HEK293 (cell line): ENCODE data around the gene ZFX.

Experiments
- GLI2 ChIP-seq: fragments of 450-650 bp; formaldehyde crosslinking; IDR thresholded peaks from 2 replicates; pipeline ENCODE4; 2017; ENCODE audit warnings: missing biosample characterization, missing genetic modification characterization, low read depth, borderline replicate concordance
- HIC1 ChIP-seq: fragments of 450-650 bp; formaldehyde crosslinking; IDR thresholded peaks from 2 replicates; pipeline ENCODE4 v1.5.1; 2016; ENCODE audit warnings: missing biosample characterization, missing genetic modification characterization
- HOXD13 ChIP-seq: sonication (generic); formaldehyde crosslinking; IDR thresholded peaks from 2 replicates; pipeline ENCODE4 v1.8.0; 2022; ENCODE audit warnings: missing genetic modification reagents, borderline replicate concordance
- INSM2 ChIP-seq: fragments of 450-650 bp; formaldehyde crosslinking; IDR thresholded peaks from 2 replicates; pipeline ENCODE4 v1.5.1; 2016; ENCODE audit warnings: missing biosample characterization, missing genetic modification characterization
- KLF8 ChIP-seq: fragments of 450-650 bp; formaldehyde crosslinking; IDR thresholded peaks from 2 replicates; pipeline ENCODE4 v1.5.1; 2016; ENCODE audit warnings: missing biosample characterization, missing genetic modification characterization
- PRDM10 ChIP-seq: fragments of 450-650 bp; formaldehyde crosslinking; IDR thresholded peaks from 2 replicates; pipeline ENCODE4 v1.5.1; 2016; ENCODE audit warnings: missing biosample characterization, missing genetic modification characterization
- PRDM4 ChIP-seq: fragments of 450-650 bp; formaldehyde crosslinking; IDR thresholded peaks from 2 replicates; pipeline ENCODE4 v1.5.1; 2017; ENCODE audit warnings: missing biosample characterization, missing genetic modification characterization
- PRDM6 ChIP-seq: fragments of 450-650 bp; formaldehyde crosslinking; IDR thresholded peaks from 2 replicates; pipeline ENCODE4 v1.5.1; 2017; ENCODE audit warnings: missing biosample characterization, missing genetic modification characterization
- SALL2 ChIP-seq: fragments of 450-650 bp; formaldehyde crosslinking; IDR thresholded peaks from 2 replicates; pipeline ENCODE4 v1.5.0; 2017; ENCODE audit warnings: missing biosample characterization, mild to moderate bottlenecking, missing genetic modification characterization, borderline replicate concordance
- TCF7L2 ChIP-seq: IDR thresholded peaks from 2 replicates; pipeline ENCODE4 v1.6.1; 2011; ENCODE audit warnings: low read depth, mild to moderate bottlenecking, inconsistent platforms, low read length, moderate library complexity, borderline replicate concordance
- YY2 ChIP-seq: fragments of 450-650 bp; formaldehyde crosslinking; IDR thresholded peaks from 2 replicates; pipeline ENCODE4 v1.5.1; 2016; ENCODE audit warnings: missing biosample characterization, missing genetic modification characterization
- ZNF146 ChIP-seq: fragments of 450-650 bp; formaldehyde crosslinking; IDR thresholded peaks from 2 replicates; pipeline ENCODE4 v1.5.1; 2016; ENCODE audit warnings: missing biosample characterization, missing genetic modification characterization
- ZNF184 ChIP-seq: fragments of 450-650 bp; IDR thresholded peaks from 2 replicates; pipeline ENCODE4 v1.5.1; 2018; ENCODE audit warnings: missing biosample characterization, mild to moderate bottlenecking, missing genetic modification characterization
- ZNF2 ChIP-seq: fragments of 450-650 bp; formaldehyde crosslinking; IDR thresholded peaks from 2 replicates; pipeline ENCODE4 v1.5.1; 2016; ENCODE audit warnings: missing biosample characterization, missing genetic modification characterization
- ZNF311 ChIP-seq: fragments of 450-650 bp; formaldehyde crosslinking; IDR thresholded peaks from 2 replicates; pipeline ENCODE4 v1.5.1; 2017; ENCODE audit warnings: missing biosample characterization, missing genetic modification characterization, borderline replicate concordance
- ZNF324 ChIP-seq: fragments of 450-650 bp; formaldehyde crosslinking; IDR thresholded peaks from 2 replicates; pipeline ENCODE4 v1.5.1; 2016; ENCODE audit warnings: missing biosample characterization, missing genetic modification characterization
- ZNF341 ChIP-seq: fragments of 450-650 bp; formaldehyde crosslinking; IDR thresholded peaks from 2 replicates; pipeline ENCODE4; 2016; ENCODE audit warnings: low read depth, missing biosample characterization, missing genetic modification characterization
- ZNF449 ChIP-seq: fragments of 450-650 bp; formaldehyde crosslinking; IDR thresholded peaks from 2 replicates; pipeline ENCODE4 v1.5.1; 2017; ENCODE audit warnings: missing biosample characterization, mild to moderate bottlenecking, missing genetic modification characterization, moderate library complexity
- ZNF561 ChIP-seq: fragments of 450-650 bp; IDR thresholded peaks from 2 replicates; pipeline ENCODE4 v1.5.1; 2018; ENCODE audit warnings: missing biosample characterization, missing genetic modification characterization, borderline replicate concordance
- ZNF585B ChIP-seq: fragments of 450-650 bp; formaldehyde crosslinking; IDR thresholded peaks from 2 replicates; pipeline ENCODE4 v1.5.1; 2016; ENCODE audit warnings: missing biosample characterization, missing genetic modification characterization
- ZNF621 ChIP-seq: fragments of 450-650 bp; formaldehyde crosslinking; IDR thresholded peaks from 2 replicates; pipeline ENCODE4 v1.5.1; 2017; ENCODE audit warnings: missing biosample characterization, missing genetic modification characterization
- ZNF76 ChIP-seq: fragments of 450-650 bp; formaldehyde crosslinking; IDR thresholded peaks from 2 replicates; pipeline ENCODE4; 2016; ENCODE audit warnings: low read depth, missing biosample characterization, missing genetic modification characterization, borderline replicate concordance
- ZNF792 ChIP-seq: fragments of 450-650 bp; formaldehyde crosslinking; IDR thresholded peaks from 2 replicates; pipeline ENCODE4 v1.5.1; 2016; ENCODE audit warnings: missing biosample characterization, missing genetic modification characterization
- ZSCAN4 ChIP-seq: fragments of 450-650 bp; formaldehyde crosslinking; IDR thresholded peaks from 2 replicates; pipeline ENCODE4 v1.5.1; 2017; ENCODE audit warnings: missing biosample characterization, missing genetic modification characterization

ZFX gene

GRCh38 chrX:24146283-24146949 is 3.1 kb upstream of the ZFX start (continued):
- TF ChIP-seq ZSCAN4 (tag by site-specific recombination) (no peak; the same call in 1 of the 2 replicates), ZNF76 (tag by site-specific recombination) (peak; percentile 62), ZNF184 (tag by site-specific recombination) (no peak), HIC1 (tag by site-specific recombination) (peak; percentile 94), PRDM6 (tag by site-specific recombination) (peak; percentile 99), ZNF341 (0 out of 2 replicates have a peak, but pooled peaks have one; percentile 42), ZNF621 (tag by site-specific recombination) (no peak), TCF7L2 (peak; percentile 99), ZNF324 (0 out of 2 replicates have a peak, but pooled peaks have one; percentile 14), ZNF449 (tag by site-specific recombination) (no peak), PRDM10 (tag by site-specific recombination) (peak; percentile 42), ZNF585B (no peak), ZNF311 (tag by site-specific recombination) (no peak), KLF8 (tag by site-specific recombination) (peak; percentile 73; the same call in 1 of the 2 replicates), SALL2 (tag by site-specific recombination) (no peak), GLI2 (tag by site-specific recombination) (peak; percentile 96), HOXD13 (CRISPR knock-in tag) (peak; percentile 69; the same call in 1 of the 2 replicates), ZNF561 (tag by site-specific recombination) (0 out of 2 replicates have a peak, but pooled peaks have one; percentile 52), INSM2 (tag by site-specific recombination) (peak; percentile 89), ZNF146 (tag by site-specific recombination) (peak; percentile 38; the same call in 1 of the 2 replicates), ZNF792 (tag by site-specific recombination) (no peak), YY2 (no peak), PRDM4 (tag by site-specific recombination) (peak; percentile 89), ZNF2 (tag by site-specific recombination) (no peak)
